Neural progenitor cell (in vitro differentiated cells): ENCODE results near the gene CFAP54.

Experiments used
- EZH2 ChIP-seq: fragments of 200-600 bp; sonication (generic); IDR thresholded peaks from 2 replicates; pipeline ENCODE4 v1.6.1; 2017; ENCODE audit warnings: antibody characterized with exemption, mild to moderate bottlenecking, moderate library complexity
- EZH2phosphoT487 ChIP-seq: fragments of 200-600 bp; sonication (generic); IDR thresholded peaks from 2 replicates; pipeline ENCODE4 v1.6.1; 2017; ENCODE audit warnings: antibody characterized with exemption
- TF ChIP-seq, protein P1 (sequence below): fragments of 200-600 bp; sonication (generic); IDR thresholded peaks from 2 replicates; pipeline ENCODE4 v1.5.1; 2017; ENCODE audit warnings: antibody characterized with exemption, mild to moderate bottlenecking

DNA sequence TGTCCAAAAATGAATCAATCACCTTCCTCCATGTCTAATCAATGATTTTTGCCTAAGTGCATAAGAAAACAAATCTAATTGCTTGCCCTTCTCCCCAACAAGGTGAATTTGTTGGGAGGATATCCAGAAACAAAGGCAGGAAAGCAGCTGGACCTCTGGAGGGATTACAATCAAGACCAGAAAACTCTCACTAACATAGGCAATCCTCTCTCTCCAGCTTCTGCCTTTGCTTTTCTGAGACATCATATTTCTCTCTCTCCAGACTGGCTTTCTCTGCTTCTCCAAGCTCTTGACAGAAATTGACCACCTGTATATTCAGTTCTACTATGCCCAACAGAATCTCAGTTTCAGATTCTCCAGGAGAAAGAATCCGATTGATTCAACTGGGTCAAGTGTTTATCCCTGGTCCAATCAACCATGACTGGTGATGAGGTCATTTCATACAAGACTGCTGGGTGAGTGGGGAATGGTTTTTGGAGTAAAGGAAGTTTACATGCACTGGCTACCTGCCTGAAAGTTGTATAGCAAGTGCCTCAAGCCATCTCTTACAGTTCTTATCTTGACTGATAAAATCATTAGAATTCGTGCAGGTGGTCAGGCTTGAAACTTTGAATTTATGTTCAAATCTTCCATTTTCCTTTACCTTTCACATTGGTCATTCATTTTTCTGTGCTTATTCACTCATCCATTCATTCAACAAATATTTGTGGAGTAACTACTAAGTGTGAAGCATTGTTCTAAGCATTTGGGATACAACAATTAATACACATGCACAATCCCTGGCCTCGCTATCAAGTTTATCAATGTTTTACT is 22.2 kb upstream of the CFAP54 start:
- TF ChIP-seq EZH2phosphoT487 (no peak), EZH2 (no peak)
- TF ChIP-seq, protein P1, sequence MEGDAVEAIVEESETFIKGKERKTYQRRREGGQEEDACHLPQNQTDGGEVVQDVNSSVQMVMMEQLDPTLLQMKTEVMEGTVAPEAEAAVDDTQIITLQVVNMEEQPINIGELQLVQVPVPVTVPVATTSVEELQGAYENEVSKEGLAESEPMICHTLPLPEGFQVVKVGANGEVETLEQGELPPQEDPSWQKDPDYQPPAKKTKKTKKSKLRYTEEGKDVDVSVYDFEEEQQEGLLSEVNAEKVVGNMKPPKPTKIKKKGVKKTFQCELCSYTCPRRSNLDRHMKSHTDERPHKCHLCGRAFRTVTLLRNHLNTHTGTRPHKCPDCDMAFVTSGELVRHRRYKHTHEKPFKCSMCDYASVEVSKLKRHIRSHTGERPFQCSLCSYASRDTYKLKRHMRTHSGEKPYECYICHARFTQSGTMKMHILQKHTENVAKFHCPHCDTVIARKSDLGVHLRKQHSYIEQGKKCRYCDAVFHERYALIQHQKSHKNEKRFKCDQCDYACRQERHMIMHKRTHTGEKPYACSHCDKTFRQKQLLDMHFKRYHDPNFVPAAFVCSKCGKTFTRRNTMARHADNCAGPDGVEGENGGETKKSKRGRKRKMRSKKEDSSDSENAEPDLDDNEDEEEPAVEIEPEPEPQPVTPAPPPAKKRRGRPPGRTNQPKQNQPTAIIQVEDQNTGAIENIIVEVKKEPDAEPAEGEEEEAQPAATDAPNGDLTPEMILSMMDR, result no peak
